Spleen (tissue), 7 donors: ENCODE measurements around the gene NPBWR2.

Experiments used
- POLR2A ChIP-seq, 3 donors: fragments of 450-650 bp; IDR thresholded peaks; one replicate each; pipeline ENCODE4 v1.5.1; 2017; ENCODE audit warnings: antibody characterized with exemption in 3 of 3, mild to moderate bottlenecking in 1 of 3
- POLR2AphosphoS5 ChIP-seq, 3 donors: sonication (generic); formaldehyde crosslinking; IDR thresholded peaks; one replicate each; pipeline ENCODE4 v1.5.1; 2017; ENCODE audit warnings: antibody characterized with exemption in 3 of 3
- TF ChIP-seq, protein P1 (sequence below), 11 experiments: fragments of 200-600 bp in 7 of 11; fragments of 450-650 bp in 4 of 11; sonication (generic) in 4 of 11; IDR thresholded peaks in 8 of 11; conservative IDR thresholded peaks in 3 of 11; 1 replicate in 7 of 11; 2 replicates in 4 of 11; pipeline versions ENCODE4 v1.4.0 to v1.8.0; 2016 to 2021; ENCODE audit warnings: antibody characterized with exemption in 11 of 11, inconsistent platforms in 4 of 11, mild to moderate bottlenecking in 1 of 11
- donor health status: DM: no; HTN: no; CAD: no; lungs with moderate emphysema.
- donor health status: DM: no; HTN: no; CAD: no.
- donor health status: DM: no; HTN: no; CAD: no.

GRCh38 chr20:64142590-64142989 is 35.2 kb upstream of the NPBWR2 start:
- TF ChIP-seq POLR2A (IDR thresholded peaks at IDR 0.05) (no peak), POLR2AphosphoS5 (IDR thresholded peaks at IDR 0.05) (no peak)
- TF ChIP-seq, protein P1, sequence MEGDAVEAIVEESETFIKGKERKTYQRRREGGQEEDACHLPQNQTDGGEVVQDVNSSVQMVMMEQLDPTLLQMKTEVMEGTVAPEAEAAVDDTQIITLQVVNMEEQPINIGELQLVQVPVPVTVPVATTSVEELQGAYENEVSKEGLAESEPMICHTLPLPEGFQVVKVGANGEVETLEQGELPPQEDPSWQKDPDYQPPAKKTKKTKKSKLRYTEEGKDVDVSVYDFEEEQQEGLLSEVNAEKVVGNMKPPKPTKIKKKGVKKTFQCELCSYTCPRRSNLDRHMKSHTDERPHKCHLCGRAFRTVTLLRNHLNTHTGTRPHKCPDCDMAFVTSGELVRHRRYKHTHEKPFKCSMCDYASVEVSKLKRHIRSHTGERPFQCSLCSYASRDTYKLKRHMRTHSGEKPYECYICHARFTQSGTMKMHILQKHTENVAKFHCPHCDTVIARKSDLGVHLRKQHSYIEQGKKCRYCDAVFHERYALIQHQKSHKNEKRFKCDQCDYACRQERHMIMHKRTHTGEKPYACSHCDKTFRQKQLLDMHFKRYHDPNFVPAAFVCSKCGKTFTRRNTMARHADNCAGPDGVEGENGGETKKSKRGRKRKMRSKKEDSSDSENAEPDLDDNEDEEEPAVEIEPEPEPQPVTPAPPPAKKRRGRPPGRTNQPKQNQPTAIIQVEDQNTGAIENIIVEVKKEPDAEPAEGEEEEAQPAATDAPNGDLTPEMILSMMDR (IDR thresholded peaks at IDR 0.05 in 8 of 11, conservative IDR thresholded peaks at IDR 0.05 in 3 of 11) = no peak
